ENCODE results near the gene MBD6. TPM values are rescaled to one million over a fixed set of nuclear protein-coding genes. Genes with fewer than 3 reads are reported as not detected.
"Not testable (repeated sequence)": the region's sequence is repeated elsewhere in the genome, so short reads cannot be mapped to it uniquely, and the experiment has no call there.

MBD6 gene
- polyA plus RNA-seq, 1 donor: 43.1 TPM

DNA sequence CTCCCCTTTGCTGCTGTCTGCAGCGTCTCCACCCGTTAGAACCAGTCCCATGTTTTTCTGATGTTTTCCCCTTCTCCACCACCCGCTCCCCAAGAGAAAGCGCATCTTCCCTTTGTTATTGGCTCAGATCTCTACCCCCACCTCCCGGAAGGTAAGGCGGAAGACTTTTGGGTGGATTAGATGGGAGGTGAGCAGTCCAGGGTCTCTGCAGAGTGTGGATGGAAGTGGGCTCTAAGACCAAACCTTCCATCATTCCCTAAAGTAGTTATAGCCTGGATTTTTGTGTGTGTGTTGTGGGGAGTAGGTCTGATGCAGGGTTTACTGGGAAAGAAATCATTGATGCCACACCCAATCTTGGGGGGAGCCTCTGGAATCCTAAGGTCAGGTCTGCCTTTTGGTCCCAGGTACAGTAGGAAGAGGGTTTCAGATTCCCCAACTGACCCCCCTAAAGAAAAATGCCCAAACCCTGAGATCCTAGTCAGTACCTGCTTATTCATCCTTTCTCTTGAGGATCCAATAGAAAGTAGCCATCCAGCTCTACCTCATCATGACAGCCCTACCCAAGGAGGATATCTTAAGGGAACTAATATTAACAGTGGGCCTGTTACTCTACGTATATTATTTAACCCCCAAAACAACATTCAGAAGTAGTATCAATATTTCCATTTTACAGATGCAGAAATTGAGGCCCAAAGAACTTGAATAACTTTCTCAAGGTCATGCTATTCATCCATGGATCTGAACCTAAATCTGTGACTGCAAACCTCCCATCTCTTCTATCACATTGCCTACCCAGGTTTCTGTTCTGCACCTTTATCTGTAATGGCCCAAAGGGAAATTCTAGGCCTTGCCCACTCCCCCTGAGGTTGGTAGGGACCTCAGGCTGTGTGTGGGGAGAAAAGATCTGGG lies 28.3 kb downstream of the MBD6 start:
- no peak for DNase-seq (ENCODE audit: low read depth)

DNA sequence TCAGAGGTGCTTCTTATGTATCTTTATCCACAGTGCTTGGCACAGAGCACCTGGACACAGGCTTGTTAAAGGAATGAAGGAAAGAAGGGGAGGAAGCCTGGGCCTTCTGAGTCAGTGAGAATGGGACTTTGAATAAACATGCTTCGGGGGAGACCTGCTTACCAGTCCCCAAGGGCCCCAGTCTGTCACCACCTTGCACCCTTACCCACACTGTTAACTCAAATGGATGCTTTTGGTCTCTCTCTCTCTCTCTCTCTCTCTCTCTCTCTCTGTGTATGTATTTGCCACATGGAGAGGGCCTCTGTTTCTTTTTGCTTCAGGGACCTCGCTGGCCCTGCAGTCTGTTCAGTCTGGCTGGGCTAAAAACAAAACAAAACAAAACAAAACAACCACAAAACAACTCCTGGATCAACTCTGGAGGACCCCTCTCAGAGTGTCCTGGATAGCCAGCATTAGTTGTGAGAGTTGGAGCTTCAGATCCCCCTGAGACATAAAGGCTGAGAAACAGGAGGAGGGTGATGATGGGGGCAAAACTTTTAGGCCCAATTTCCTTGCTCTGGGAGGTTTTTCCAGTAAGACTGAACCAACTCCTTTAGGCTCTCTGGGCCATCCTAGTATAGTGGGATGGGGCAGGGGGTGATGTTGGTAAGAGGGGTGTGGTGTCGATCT lies 29.1 kb downstream of the MBD6 start:
- DNase-seq (ENCODE audit: low read depth): no peak

DNA sequence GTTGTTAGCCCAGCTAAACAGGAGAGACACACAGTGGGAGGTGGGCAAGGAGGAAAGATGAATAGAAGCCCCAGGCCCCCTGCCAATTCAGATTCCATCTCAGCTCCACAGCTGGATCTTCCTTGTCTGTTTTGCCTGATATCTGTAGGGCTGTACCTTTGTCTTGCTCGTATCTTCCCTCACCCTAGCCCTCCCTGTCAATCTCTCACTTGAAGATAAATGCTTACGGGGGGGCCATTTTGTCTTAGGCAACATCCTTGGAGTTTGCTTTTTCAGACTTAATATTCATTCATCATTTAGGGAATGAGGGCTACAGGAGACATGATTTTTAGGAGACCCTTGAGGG lies 29.7 kb downstream of the MBD6 start:
- no peak for DNase-seq (ENCODE audit: low read depth)

GRCh38 chr12:57552835-57553313 lies 30.2 kb downstream of the MBD6 start:
- no peak for DNase-seq (ENCODE audit: low read depth)

GRCh38 chr12:57553343-57554202 lies 30.9 kb downstream of the MBD6 start:
- DNase-seq (ENCODE audit: low read depth): no peak

- DNase-seq (ENCODE audit: low read depth): no peak
Observed at GRCh38 chr12:57554453-57554852, 31.8 kb downstream of the MBD6 start.

GRCh38 chr12:57554897-57555296 lies 32.3 kb downstream of the MBD6 start:
- no peak for DNase-seq (ENCODE audit: low read depth)

- no peak for DNase-seq (ENCODE audit: low read depth)
Observed at GRCh38 chr12:57558864-57559263, 36.2 kb downstream of the MBD6 start.

GRCh38 chr12:57560516-57560915 lies 37.9 kb downstream of the MBD6 start:
- no peak for DNase-seq (ENCODE audit: low read depth)

DNA sequence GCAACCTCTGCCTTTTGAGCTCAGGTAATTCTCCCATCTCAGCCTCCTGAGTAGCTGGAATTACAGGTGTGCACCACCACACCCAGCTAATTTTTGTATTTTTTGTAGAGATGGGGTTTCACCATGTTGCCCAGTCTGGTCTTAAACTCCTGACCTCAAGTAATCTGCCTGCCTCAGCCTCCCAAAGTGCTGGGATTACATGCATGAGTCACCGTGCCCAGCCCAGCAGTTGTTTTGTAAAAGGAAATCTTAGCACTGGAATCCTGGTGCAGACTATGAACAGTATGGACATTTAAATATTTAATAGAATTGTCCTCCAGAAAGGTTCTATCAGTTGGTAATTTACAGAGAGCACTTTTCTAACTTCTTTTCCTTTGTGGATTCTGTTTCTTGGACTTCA lies 38.5 kb downstream of the MBD6 start:
- not testable (repeated sequence) for DNase-seq (ENCODE audit: low read depth)

- no peak for DNase-seq (ENCODE audit: low read depth)
Observed at GRCh38 chr12:57563358-57563757, 40.7 kb downstream of the MBD6 start.

GRCh38 chr12:57564178-57564740 lies 41.6 kb downstream of the MBD6 start:
- no peak for DNase-seq (ENCODE audit: low read depth)

DNA sequence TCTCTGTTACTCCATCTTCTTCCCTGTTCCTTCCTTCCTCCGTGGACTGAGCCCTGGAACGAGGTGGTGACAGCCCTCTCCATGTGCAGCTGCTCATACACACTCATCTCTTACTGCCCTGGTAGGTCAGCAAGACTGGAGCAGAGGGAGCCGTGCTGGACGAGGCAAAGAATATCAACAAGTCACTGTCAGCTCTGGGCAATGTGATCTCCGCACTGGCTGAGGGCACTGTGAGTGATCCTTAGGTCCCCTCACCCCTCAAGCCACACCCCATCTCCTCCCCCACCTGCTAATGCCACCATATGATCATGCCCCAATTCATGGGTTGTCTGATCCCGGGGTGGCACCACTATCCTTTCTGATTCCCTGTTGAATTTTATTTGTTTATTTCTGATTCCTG lies 46.2 kb downstream of the MBD6 start:
- DNase-seq (ENCODE audit: low read depth): no peak

- no peak for DNase-seq (ENCODE audit: low read depth)
Observed at GRCh38 chr12:57569858-57570257, 47.2 kb downstream of the MBD6 start.

DNA sequence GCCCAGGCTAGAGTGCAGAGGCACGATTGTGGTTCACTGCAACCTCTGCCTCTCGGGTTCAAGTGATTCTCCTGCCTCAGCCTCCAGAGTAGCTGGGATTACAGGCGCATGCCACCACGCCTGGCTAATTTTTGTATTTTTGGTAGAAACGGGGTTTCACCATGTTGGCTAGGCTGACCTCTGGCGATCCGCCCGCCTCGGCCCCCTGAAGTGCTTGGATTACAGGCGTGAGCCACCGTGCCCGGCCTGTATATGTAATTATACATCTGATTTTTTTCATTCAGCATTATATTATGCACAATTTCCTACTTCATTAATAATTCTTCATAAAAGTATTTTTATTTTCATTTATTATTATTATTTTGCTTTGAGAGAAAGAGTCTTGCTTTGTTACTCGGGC lies 47.8 kb downstream of the MBD6 start:
- DNase-seq (ENCODE audit: low read depth): not testable (repeated sequence)

DNA sequence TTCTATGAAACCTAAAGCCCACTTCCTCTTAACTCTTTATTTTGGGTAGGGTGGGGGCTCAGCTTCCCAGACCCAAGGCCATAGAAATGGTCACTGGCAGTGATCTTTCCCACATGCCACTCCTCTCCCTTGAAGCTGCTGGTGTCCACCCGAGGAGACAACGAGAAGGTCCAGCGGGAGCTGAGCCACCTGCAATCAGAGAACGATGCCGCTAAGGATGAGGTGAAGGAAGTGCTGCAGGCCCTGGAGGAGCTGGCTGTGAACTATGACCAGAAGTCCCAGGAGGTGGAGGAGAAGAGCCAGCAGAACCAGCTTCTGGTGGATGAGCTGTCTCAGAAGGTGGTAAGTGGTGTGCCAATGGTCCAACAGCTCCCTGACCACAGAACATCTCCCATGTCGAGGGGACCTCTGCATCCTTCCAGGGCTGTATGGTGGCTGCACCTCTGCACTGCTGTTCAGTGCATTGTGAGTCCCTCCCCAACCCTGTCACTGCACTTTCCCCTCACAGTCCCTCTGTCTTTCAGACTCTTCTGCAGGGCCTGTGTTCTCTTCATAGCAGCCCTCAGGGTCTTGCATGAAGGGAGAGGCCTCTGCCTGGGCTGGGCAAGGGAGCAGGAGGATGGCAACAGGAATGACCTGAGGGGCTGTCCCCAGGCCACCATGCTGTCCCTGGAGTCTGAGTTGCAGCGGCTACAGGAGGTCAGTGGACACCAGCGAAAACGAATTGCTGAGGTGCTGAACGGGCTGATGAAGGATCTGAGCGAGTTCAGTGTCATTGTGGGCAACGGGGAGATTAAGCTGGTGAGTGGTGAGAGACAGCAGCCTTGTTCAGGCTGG lies 49.5 kb downstream of the MBD6 start:
- no peak for DNase-seq (ENCODE audit: low read depth)

- no peak for DNase-seq (ENCODE audit: low read depth)
Observed at GRCh38 chr12:57574795-57575194, 52.2 kb downstream of the MBD6 start.

DNA sequence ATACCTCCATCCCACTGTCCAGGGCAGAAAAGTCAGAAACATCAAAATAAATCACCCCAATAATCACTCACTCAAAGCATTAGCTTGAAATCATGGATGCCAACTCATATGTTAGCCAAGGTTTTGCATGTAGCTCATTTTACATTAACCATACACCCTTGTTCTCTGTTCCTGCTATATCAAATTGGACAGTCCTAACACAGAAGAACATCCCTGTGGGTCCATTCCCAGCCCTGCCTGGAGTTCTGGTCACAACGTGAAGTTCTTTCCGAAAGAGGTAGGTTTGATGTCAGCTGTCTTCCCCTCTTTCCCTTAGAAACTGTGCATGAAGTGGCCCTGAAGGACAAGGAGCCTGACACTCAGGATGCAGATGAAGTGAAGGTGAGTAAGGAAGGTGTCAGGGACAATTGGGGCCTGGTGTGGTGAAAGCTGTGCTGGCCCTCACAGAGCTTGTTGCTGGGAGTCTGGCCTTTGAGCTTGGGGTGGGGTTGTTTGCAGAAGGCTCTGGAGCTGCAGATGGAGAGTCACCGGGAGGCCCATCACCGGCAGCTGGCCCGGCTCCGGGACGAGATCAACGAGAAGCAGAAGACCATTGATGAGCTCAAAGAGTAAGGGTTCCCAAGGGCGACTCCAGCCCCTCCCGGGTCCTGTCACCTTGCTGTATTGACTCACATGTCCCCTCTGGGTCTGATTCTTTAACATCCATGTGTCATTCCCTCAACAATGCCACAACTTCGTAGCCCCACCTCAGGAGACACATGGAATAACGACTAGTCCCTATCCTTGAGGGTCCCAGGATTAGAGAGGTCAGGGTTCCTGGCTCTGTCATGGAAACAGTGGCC lies 53.4 kb downstream of the MBD6 start:
- no peak for DNase-seq (ENCODE audit: low read depth)

- DNase-seq (ENCODE audit: low read depth): no peak
Observed at GRCh38 chr12:57576613-57577160, 54.1 kb downstream of the MBD6 start.
